Measurements from ENCODE around the gene SLC25A39. TPM values are rescaled to one million over a fixed set of nuclear protein-coding genes. Genes with fewer than 3 reads are reported as not detected.

Gene SLC25A39
- polyA plus RNA-seq, 10 donors, result 41.1 to 125 (median 66.1) TPM

DNA sequence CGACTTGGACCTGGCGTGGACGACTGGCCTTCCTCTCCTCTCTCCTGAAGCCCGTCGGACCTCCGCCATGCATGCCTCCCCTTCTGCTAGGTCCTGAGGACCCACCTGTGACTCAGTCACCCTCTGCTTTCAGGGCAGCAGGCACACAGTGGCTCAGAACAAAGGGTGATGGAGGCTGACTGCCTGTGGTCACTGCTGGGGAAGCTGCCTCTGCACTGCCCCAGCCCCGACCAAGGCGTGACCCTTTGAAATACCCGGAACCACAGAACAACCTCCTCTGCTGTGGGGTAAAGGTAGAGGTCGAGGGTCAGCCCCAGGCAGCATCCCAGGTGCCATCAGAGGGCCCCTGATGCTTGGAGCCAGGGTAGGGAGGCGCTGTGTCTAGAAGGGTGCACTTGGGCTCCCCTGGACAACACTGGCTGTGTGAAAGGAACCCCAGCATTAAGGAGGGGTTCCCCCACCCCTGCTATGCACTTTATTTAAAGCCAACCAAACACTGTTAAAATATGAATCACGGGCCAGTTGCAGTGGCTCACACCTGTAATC, 44.2 kb downstream of the SLC25A39 start:
- DNase-seq, result no peak

DNA sequence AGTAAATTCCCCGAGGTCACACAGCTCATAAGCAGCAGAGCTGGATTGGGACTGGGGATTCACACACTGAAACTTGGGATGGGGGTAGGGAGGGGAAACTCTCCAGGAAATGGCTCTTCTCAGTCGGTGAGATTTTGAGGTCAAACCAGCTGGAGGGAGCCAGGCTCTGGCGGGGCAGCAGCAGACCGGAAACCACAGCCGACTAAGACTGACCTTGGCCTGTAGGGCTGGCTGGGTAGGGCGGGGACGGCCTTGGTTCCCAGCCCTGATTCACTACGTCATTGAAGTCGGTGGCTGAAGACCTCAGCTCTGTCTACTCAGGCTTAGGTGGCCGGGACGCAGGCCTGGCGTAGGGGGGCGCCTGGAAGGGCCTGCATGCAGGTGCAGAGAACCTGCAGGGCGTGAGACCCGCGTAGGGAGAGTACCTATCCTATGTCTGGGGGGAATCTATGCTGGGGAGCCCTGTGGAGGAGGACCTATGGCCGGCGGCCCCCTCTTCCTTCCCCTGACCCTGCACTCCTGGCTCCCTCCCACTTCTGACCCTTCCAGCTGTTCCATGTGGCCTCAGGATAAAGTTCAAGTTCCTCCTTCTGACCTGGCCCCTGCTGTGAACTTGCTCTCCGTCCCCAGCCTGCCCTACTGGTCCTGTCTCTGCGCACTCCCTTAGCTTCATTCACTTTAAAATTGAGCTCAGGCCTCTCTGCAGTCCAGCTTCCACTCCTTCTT, 44.8 kb downstream of the SLC25A39 start:
- DNase-seq, result peak; percentile 27 to 68 (median 38)

- no peak for DNase-seq
Measured at GRCh38 chr17:44279346-44279665, 45.3 kb downstream of the SLC25A39 start.

DNA sequence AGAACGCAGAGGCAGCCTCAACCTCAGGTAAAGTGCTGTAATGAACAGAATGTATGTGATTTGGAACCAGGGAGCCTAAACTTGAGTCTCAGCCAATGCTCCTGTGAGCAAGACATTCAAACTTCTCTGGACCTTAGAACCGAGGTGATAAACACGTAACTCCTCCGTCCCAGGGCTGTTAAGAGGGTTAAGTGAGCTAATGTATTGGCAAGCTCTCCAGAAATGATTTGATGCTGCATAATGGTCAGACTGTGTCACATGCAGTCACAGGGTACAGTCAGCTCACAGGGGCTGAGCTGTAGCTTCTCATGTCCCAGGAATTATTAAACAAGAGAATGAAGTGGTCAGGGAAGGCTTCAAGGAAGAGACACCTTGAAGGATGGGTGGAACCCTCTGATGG, 46.6 kb downstream of the SLC25A39 start:
- no peak for DNase-seq

DNA sequence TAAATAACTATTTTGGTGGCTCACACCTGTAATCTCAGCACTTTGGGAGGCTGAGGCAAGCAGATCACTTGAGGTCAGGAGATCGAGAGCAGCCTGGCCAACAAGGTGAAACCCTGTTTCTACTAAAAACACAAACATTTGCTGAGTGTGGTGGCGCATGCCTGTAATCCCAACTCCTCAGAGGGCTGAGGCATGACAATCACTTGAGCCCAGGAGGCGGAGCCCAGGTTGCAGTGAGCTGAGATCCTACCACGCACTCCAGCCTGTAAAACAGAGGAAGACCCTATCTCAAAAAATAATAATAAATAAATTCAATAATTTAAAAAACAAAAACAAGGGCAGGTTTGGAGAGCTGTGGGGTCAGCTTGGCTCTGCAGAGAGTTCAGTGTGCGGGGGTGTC, 51.0 kb downstream of the SLC25A39 start:
- DNase-seq, result no peak

DNA sequence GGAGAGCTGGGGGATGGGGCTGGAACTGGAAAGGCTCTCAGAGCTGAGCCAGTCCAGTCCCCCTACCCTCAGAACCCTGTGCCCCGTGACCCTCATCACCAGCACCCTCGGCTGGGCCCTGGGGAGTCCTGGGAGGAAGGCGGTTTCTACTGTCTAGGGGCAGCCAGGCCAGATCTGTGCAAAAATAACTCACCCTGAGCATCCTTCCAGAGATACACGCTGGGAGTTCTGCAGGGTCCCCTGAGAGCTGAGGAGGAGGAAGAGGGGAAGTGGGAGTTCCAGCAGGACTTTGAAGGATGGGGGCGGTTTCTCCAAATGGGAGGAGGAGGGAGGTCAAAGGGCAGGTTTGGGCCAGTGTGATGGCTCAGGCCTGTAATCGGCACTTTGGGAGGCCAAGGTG, 51.7 kb downstream of the SLC25A39 start:
- DNase-seq, result no peak

DNA sequence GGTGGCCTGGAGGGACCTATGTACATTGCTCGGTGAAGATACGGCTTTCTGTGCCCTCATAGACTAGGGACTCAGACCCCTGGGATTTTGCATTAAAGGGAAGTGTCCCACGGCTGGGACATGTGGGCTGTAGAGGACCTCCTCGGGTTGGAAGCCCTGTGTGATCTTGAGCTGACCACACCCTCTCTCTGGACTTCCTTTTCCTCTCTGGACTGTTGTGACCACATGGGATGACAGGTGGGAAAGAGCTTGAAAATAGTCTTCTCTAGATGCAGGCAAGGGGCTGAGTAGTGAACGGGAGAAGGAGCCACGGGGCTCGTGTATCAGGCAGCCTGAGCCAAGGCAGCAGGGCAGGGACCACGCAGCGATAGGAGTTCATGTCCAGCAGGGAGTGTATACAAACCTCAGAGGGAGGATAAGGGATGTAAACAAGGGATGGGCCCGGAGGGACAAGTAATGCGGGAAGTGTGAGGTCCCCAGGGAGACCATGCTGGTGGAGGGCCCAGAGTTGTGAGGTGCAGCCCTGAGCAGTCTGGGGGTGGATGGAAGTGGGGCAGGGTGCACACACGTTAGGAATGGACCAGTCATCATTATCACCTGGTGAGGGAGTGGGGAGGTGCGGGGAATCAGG, 52.2 kb downstream of the SLC25A39 start:
- no peak for DNase-seq

Other genes with a start within 250 kb of the SLC25A39 start
- 10 to 100 TPM; 43.2 to 58.4 (median 52.6) TPM for gene HDAC5, start 201.2 kb downstream of the SLC25A39 start, polyA plus RNA-seq (ENCODE audit: insufficient read length in 10 of 10)
- 1 to 10 TPM; 1.6 to 3.9 (median 2.3) TPM for gene HROB, start 182.9 kb downstream of the SLC25A39 start, polyA plus RNA-seq (ENCODE audit: insufficient read length in 10 of 10)
- 10 to 100 TPM in 7 of 10 donors, 1 to 10 TPM in 3; 4.8 to 15.2 (median 10.9) TPM for gene ASB16, start 154.1 kb downstream of the SLC25A39 start, polyA plus RNA-seq (ENCODE audit: insufficient read length in 10 of 10)
- 10 to 100 TPM; 33.2 to 51.3 (median 40.6) TPM for gene TMUB2, start 137.9 kb downstream of the SLC25A39 start, polyA plus RNA-seq (ENCODE audit: insufficient read length in 10 of 10)
- 10 to 100 TPM; 44.2 to 57.6 (median 49.0) TPM for gene ATXN7L3, start 124.9 kb downstream of the SLC25A39 start, polyA plus RNA-seq (ENCODE audit: insufficient read length in 10 of 10)
- 10 to 100 TPM; 60.2 to 92.2 (median 72.2) TPM for gene UBTF, start 105.1 kb downstream of the SLC25A39 start, polyA plus RNA-seq (ENCODE audit: insufficient read length in 10 of 10)
- 10 to 100 TPM in 7 of 10 donors, 1 to 10 TPM in 3; 6.0 to 34.0 (median 13.2) TPM for gene SLC4A1, start 56.7 kb downstream of the SLC25A39 start, polyA plus RNA-seq (ENCODE audit: insufficient read length in 10 of 10)
- 10 to 100 TPM in 1 of 10 donors, 1 to 10 TPM in 9; 1.2 to 11.0 (median 2.0) TPM for gene RUNDC3A, start 16.2 kb downstream of the SLC25A39 start, polyA plus RNA-seq (ENCODE audit: insufficient read length in 10 of 10)
- gene GRN, start 20.5 kb upstream of the SLC25A39 start, polyA plus RNA-seq (ENCODE audit: insufficient read length in 10 of 10), result 100 to 1,000 TPM; 146 to 229 (median 186) TPM
- 10 to 100 TPM; 44.1 to 84.8 (median 64.4) TPM for gene FAM171A2, start 39.0 kb upstream of the SLC25A39 start, polyA plus RNA-seq (ENCODE audit: insufficient read length in 10 of 10)
- 1 to 10 TPM; 1.3 to 3.9 (median 2.0) TPM for gene ITGA2B, start 64.8 kb upstream of the SLC25A39 start, polyA plus RNA-seq (ENCODE audit: insufficient read length in 10 of 10)
- 10 to 100 TPM; 21.1 to 36.9 (median 27.0) TPM for gene GPATCH8, start 178.6 kb upstream of the SLC25A39 start, polyA plus RNA-seq (ENCODE audit: insufficient read length in 10 of 10)
- 10 to 100 TPM; 11.6 to 27.2 (median 15.9) TPM for gene FZD2, start 232.7 kb upstream of the SLC25A39 start, polyA plus RNA-seq (ENCODE audit: insufficient read length in 10 of 10)

All from muscle of back (tissue), 11 donors.